Parathyroid adenoma (tissue), 2 donors: ENCODE data around the gene DYNLT1.

Experiments used
- H2AFZ ChIP-seq: fragments of 300-600 bp; sonication (generic); one replicate; pipeline ENCODE4 v1.7.0; 2017; ENCODE audit warnings: antibody characterized with exemption, mild to moderate bottlenecking
- H3K27ac ChIP-seq: fragments of 300-600 bp; sonication (generic); one replicate; pipeline ENCODE4 v1.7.0; 2017
- H3K27me3 ChIP-seq: fragments of 300-600 bp; sonication (generic); one replicate; pipeline ENCODE4 v1.7.0; 2017; ENCODE audit warnings: low read length; ENCODE audit not compliant: control insufficient read depth, insufficient read depth
- H3K36me3 ChIP-seq: fragments of 300-600 bp; sonication (generic); one replicate; pipeline ENCODE4 v1.7.0; 2017; ENCODE audit warnings: low read length; ENCODE audit not compliant: control insufficient read depth, insufficient read depth
- H3K4me1 ChIP-seq: fragments of 300-600 bp; sonication (generic); one replicate; pipeline ENCODE4 v1.7.0; 2017; ENCODE audit warnings: control low read depth
- H3K4me2 ChIP-seq: fragments of 300-600 bp; sonication (generic); one replicate; pipeline ENCODE4 v1.7.0; 2017; ENCODE audit warnings: low read length
- H3K4me3 ChIP-seq: fragments of 300-600 bp; sonication (generic); one replicate; pipeline ENCODE4 v1.7.0; 2017; ENCODE audit warnings: low read depth, low read length
- H3K79me2 ChIP-seq: fragments of 300-600 bp; sonication (generic); one replicate; pipeline ENCODE4 v1.7.0; 2017; ENCODE audit warnings: control low read depth
- H3K9ac ChIP-seq: fragments of 300-600 bp; sonication (generic); one replicate; pipeline ENCODE4 v1.7.0; 2017; ENCODE audit warnings: mild to moderate bottlenecking
- H3K9me3 ChIP-seq: fragments of 300-600 bp; sonication (generic); one replicate; pipeline ENCODE4 v1.7.0; 2017; ENCODE audit warnings: low read length; ENCODE audit not compliant: control insufficient read depth
- TF ChIP-seq, protein P1 (sequence below): fragments of 300-600 bp; sonication (generic); IDR thresholded peaks from one replicate; pipeline ENCODE4 v1.7.0; 2017; ENCODE audit warnings: antibody characterized with exemption, mild to moderate bottlenecking
- donor health status: primary hyperparathyroidism.

DYNLT1 gene

DNA sequence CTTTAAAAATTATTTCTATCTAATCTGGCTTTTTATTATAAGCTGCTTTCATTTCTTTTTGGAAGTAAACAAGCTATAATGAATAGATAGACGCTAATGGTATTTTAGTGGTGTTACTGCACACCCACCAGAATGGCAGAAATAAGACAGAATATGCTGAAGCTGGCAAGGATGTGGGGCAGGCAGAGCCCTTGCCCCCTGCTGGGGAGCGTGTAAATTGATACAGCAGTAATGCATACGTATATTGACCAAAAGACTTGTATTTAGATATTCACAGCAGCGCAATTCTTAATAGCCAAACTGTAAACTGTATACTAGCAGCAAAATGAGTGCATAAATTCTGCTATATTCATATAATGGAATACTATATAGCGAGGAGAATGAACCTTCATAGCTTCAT, 49.3 kb downstream of the DYNLT1 start:
- no peak overlapping the region for H2AFZ ChIP-seq
- H3K4me3 ChIP-seq, result no peak overlapping the region
- no peak overlapping the region for H3K27ac ChIP-seq
- no peaks in the 10 kb centered on the region for H3K9me3 ChIP-seq
- TF ChIP-seq, protein P1, sequence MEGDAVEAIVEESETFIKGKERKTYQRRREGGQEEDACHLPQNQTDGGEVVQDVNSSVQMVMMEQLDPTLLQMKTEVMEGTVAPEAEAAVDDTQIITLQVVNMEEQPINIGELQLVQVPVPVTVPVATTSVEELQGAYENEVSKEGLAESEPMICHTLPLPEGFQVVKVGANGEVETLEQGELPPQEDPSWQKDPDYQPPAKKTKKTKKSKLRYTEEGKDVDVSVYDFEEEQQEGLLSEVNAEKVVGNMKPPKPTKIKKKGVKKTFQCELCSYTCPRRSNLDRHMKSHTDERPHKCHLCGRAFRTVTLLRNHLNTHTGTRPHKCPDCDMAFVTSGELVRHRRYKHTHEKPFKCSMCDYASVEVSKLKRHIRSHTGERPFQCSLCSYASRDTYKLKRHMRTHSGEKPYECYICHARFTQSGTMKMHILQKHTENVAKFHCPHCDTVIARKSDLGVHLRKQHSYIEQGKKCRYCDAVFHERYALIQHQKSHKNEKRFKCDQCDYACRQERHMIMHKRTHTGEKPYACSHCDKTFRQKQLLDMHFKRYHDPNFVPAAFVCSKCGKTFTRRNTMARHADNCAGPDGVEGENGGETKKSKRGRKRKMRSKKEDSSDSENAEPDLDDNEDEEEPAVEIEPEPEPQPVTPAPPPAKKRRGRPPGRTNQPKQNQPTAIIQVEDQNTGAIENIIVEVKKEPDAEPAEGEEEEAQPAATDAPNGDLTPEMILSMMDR, result no peak
- H3K79me2 ChIP-seq, result no peaks in the 10 kb centered on the region
- no peak overlapping the region for H3K4me2 ChIP-seq
- H3K36me3 ChIP-seq, result no peaks in the 10 kb centered on the region
- no peaks in the 10 kb centered on the region for H3K27me3 ChIP-seq
- no peak overlapping the region for H3K9ac ChIP-seq
- no peaks in the 10 kb centered on the region for H3K4me1 ChIP-seq

DNA sequence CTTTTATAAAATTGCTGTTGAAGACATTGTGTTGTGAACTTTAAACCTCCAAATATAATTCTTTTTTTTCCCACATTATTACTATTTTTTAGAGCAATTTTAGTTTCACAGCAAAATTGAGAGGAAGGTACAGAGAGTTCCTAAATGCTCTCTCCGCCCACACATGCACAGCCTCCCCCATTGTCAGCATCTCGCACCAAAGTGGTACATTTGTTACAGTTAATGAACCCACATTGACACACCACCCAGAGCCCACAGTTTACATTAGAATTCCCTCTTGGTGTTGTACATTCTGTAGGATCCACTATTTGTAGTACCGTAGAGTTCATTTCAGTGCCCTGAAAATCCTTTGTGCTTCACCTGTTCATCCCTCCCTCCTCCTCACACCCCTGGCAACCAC, 50.9 kb downstream of the DYNLT1 start:
- TF ChIP-seq, protein P1, result no peak
- no peaks in the 10 kb centered on the region for H3K36me3 ChIP-seq

DNA sequence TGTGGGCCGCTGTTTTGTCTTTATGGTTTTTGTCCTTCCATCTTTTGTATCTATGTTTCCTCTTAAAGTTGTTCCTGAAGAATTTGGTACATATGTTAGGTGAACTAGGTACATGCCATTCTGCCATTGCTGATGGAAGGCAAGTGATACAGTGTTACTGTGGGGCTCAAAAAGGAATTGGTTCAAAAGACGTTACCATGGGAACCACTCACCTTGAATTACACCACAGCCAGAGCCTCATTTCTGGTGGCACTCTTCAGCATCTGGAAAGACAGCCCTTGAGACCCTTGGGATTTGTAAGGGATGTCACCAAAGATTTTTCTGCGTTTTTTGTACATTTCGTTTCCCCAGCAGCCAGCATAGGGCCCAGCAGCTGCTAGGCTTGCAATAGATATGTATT, 52.7 kb downstream of the DYNLT1 start:
- no peaks in the 10 kb centered on the region for H3K9me3 ChIP-seq
- H3K79me2 ChIP-seq, result peaks cover 3% of the 10 kb centered on the region
- H2AFZ ChIP-seq, result no peak overlapping the region
- H3K9ac ChIP-seq, result no peak overlapping the region
- no peaks in the 10 kb centered on the region for H3K27me3 ChIP-seq
- H3K27ac ChIP-seq, result no peak overlapping the region
- H3K4me1 ChIP-seq, result no peaks in the 10 kb centered on the region
- TF ChIP-seq, protein P1, result no peak
- no peaks in the 10 kb centered on the region for H3K36me3 ChIP-seq
- no peak overlapping the region for H3K4me2 ChIP-seq
- no peak overlapping the region for H3K4me3 ChIP-seq

More for the DNA sequence above, 50.9 kb downstream of the DYNLT1 start:
- Histone ChIP-seq H3K4me1 (no peaks in the 10 kb centered on the region), H3K4me2 (no peak overlapping the region), H2AFZ (no peak overlapping the region), H3K9me3 (no peaks in the 10 kb centered on the region), H3K27me3 (no peaks in the 10 kb centered on the region), H3K9ac (no peak overlapping the region), H3K27ac (no peak overlapping the region), H3K4me3 (no peak overlapping the region), H3K79me2 (peaks cover 1% of the 10 kb centered on the region)

DNA sequence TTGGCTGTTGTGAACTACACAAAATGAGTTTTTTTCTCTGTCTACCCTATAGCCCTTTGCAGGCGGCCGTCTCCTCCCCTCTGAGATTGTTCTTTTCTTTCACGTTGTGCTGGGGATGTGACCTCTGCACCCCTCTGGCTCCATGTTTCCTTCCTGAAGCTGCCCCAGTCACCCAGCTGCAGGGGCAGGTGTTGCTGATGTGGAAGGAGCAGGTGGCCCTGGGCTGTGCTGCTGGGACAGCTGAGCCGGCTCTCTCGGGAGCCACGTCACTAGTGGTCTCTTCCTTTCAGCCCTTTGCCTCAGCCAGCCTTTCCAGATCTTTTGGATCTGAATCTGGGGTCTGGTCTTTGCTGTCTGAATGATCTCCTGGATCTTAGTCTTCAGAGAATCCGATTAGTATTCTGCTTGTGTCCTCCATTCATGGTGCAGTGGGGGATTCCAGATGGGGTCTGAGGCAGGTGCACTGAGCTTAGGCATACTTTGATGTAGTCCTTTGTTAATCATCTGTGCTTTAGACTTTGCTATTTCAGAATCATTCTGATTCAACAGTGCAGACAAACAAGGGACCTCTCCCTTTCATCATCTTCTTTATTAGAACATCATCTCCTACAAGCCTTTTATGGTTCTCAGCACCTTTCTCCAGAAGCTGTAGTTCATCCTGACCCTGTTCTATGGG, 53.3 kb downstream of the DYNLT1 start:
- TF ChIP-seq, protein P1, result no peak
- Histone ChIP-seq H3K9me3 (no peaks in the 10 kb centered on the region), H2AFZ (no peak overlapping the region), H3K4me2 (no peak overlapping the region), H3K4me3 (no peak overlapping the region), H3K79me2 (peaks cover 3% of the 10 kb centered on the region), H3K27me3 (no peaks in the 10 kb centered on the region), H3K27ac (no peak overlapping the region), H3K36me3 (no peaks in the 10 kb centered on the region), H3K4me1 (no peaks in the 10 kb centered on the region), H3K9ac (no peak overlapping the region)

DNA sequence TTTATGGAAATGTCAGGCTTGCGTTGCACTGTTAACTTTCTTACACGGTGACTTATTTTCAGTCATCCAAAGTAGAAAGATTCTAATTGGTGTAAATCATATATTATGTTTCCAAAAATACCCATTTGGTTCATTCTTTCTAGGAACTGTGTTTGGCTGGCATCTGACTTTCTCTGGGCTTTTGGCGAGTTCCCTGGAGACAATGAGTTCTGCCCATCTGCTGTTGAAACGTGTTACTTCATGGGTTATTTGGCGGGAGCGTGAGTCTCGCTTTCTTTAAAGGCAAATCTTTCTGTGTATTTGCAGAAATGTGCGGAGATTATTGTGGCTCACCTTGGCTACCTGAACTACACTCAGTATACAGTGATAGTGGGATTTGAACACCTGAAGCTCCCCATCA, 55.2 kb downstream of the DYNLT1 start:
- H3K27me3 ChIP-seq, result no peaks in the 10 kb centered on the region
- no peak overlapping the region for H3K4me3 ChIP-seq
- H2AFZ ChIP-seq, result no peak overlapping the region
- H3K27ac ChIP-seq, result no peak overlapping the region
- TF ChIP-seq, protein P1, result no peak
- H3K4me1 ChIP-seq, result no peaks in the 10 kb centered on the region
- H3K9ac ChIP-seq, result no peak overlapping the region
- H3K36me3 ChIP-seq, result no peaks in the 10 kb centered on the region
- no peaks in the 10 kb centered on the region for H3K9me3 ChIP-seq
- H3K4me2 ChIP-seq, result no peak overlapping the region
- H3K79me2 ChIP-seq, result peaks cover 5% of the 10 kb centered on the region
